Measurements from ENCODE around the gene MMP11. TPM values are rescaled to one million over a fixed set of nuclear protein-coding genes. Genes with fewer than 3 reads are reported as not detected.

MMP11 gene
- total and polyA plus RNA-seq, 2 experiments from 2014 or later, result 25.2 to 36.2 TPM

DNA sequence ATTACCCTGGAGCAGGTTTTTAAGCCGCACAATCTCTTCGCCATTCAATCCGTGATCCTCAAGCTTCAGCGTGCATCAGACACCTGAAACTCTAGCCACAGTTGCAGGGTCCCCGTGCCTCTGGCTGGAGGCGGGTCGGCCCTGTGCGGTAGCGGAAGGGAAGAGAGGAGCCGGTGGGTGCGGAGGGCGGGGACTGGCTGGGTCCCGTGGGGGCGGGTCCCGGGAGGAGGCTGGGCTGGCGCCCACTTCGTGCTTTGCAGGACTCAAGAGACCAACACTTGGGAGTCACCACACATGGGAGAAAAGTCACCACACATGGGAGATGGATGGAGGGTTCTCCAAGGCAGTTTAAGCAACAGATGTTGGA lies 9.1 kb upstream of the MMP11 start:
- H3K9me3 ChIP-seq (ENCODE audit: low read depth), result no peaks in the 10 kb centered on the region
- H3K27me3 ChIP-seq, result no peaks in the 10 kb centered on the region
- DNase-seq (ENCODE audit: low spot score), result no peak
- no peaks in the 10 kb centered on the region for H4K20me1 ChIP-seq (ENCODE audit: insufficient read depth, poor library complexity, severe bottlenecking)
- H3K9me2 ChIP-seq (replicated peaks; ENCODE audit: insufficient read depth), result no peaks in the 10 kb centered on the region
- 42% methylated on average over 16 of the region's 17 CpGs for WGBS (ENCODE audit: low lambda C conversion rate, missing lambda C conversion rate)
- H3K27ac ChIP-seq, result no peak overlapping the region
- TF ChIP-seq EZH2phosphoT487 (IDR thresholded peaks at IDR 0.05; ENCODE audit: low read depth, severe bottlenecking, unreplicated experiment), result no peak
- TF ChIP-seq, protein P1, sequence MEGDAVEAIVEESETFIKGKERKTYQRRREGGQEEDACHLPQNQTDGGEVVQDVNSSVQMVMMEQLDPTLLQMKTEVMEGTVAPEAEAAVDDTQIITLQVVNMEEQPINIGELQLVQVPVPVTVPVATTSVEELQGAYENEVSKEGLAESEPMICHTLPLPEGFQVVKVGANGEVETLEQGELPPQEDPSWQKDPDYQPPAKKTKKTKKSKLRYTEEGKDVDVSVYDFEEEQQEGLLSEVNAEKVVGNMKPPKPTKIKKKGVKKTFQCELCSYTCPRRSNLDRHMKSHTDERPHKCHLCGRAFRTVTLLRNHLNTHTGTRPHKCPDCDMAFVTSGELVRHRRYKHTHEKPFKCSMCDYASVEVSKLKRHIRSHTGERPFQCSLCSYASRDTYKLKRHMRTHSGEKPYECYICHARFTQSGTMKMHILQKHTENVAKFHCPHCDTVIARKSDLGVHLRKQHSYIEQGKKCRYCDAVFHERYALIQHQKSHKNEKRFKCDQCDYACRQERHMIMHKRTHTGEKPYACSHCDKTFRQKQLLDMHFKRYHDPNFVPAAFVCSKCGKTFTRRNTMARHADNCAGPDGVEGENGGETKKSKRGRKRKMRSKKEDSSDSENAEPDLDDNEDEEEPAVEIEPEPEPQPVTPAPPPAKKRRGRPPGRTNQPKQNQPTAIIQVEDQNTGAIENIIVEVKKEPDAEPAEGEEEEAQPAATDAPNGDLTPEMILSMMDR (IDR thresholded peaks at IDR 0.05; ENCODE audit: poor library complexity), result no peak
- H3K79me2 ChIP-seq, result peaks cover 2% of the 10 kb centered on the region
- peaks cover 12% of the 10 kb centered on the region for H3K4me1 ChIP-seq (ENCODE audit: insufficient read depth)
- no peaks in the 10 kb centered on the region for H3K36me3 ChIP-seq (replicated peaks; ENCODE audit: insufficient read depth, low read depth)
- H2AFZ ChIP-seq, result no peak overlapping the region
- no peak overlapping the region for H3K4me3 ChIP-seq
- H3K4me2 ChIP-seq, result peak overlapping the region; percentile 53

DNA sequence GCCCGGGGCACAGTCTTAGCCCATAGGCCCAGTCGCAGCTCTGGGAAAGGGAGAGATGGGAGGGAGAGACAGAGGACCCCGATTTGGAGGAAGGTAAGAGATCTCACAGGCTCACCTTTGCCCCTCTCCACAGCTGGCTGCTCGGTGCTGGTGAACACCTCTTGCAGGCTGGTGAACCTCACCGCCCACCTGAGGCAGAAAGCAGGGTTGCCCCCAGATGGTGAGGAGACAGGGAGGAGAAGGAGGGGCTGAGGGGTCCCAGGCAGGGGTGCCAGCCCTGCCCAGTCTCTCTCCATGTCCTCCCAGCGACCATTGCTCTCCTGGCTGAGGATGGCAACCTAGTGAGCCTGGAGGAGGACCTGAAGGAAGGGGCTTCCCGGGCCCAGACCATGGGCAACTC lies 8.7 kb upstream of the MMP11 start:
- Histone ChIP-seq H3K9me3 (ENCODE audit: low read depth) (no peaks in the 10 kb centered on the region), H3K27ac (no peak overlapping the region), H4K20me1 (ENCODE audit: insufficient read depth, poor library complexity, severe bottlenecking) (no peaks in the 10 kb centered on the region), H3K9me2 (replicated peaks; ENCODE audit: insufficient read depth) (no peaks in the 10 kb centered on the region), H3K79me2 (peaks cover 2% of the 10 kb centered on the region), H2AFZ (no peak overlapping the region), H3K4me3 (no peak overlapping the region), H3K4me1 (ENCODE audit: insufficient read depth) (peaks cover 16% of the 10 kb centered on the region), H3K4me2 (peak overlapping the region; percentile 53), H3K36me3 (replicated peaks; ENCODE audit: insufficient read depth, low read depth) (no peaks in the 10 kb centered on the region), H3K27me3 (no peaks in the 10 kb centered on the region)
- TF ChIP-seq EZH2 (IDR thresholded peaks at IDR 0.05; ENCODE audit: borderline replicate concordance) (no peak), EZH2phosphoT487 (IDR thresholded peaks at IDR 0.05; ENCODE audit: low read depth, severe bottlenecking, unreplicated experiment) (no peak)
- TF ChIP-seq, protein P1 (IDR thresholded peaks at IDR 0.05; ENCODE audit: poor library complexity), result no peak
- DNase-seq (ENCODE audit: low spot score), result no peak
- WGBS (ENCODE audit: low lambda C conversion rate, missing lambda C conversion rate), result 86% methylated on average over 7 of the region's 7 CpGs

DNA sequence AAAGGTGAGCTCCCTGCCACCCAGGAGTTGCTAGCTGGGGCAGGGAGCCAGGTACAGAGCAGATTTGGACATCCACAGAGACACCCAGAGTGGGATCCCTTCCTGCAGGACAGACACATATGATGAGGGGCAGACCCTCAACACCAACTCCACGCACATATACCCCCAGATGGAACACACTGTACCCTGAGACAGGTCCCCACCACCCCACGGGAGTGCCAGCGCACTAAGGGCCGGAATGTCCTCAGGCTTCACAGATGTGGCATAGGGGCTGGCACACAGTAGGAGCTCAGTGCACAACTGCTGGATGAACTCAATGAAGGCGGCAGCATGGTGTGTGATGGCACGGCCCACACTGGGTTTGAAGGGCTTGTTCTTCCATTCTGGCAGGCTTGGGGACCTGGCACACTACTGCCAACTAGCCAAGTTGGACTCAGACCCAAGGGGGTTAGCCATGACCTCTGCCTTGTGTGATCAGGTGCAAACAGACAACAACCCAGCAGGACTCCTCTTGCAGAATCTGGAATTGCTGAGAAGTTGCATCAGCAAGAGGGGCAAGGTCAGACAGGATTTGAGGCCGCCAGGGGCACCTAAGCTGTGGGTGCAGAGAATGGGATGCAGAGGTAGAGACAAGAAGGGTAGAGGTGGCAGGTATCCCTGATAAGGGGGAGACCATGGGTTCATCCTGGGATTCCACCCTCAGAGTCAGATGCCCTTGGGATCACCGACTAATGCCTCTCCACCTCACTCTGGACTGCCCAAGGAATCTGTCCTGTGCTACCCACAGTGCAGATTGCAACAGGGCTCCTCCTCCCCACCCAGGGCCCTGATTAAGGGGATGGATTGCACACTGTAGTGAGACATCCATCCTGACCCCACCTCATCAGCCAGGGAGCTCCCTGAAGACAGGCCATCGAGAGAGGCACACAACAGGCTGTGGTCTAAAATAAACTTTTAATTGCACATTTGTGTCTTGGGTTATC lies 7.5 kb upstream of the MMP11 start:
- Histone ChIP-seq H3K9me2 (replicated peaks; ENCODE audit: insufficient read depth) (no peaks in the 10 kb centered on the region), H3K36me3 (replicated peaks; ENCODE audit: insufficient read depth, low read depth) (no peaks in the 10 kb centered on the region), H3K27me3 (no peaks in the 10 kb centered on the region), H3K4me2 (no peak overlapping the region), H3K27ac (no peak overlapping the region), H3K4me3 (no peak overlapping the region), H3K9me3 (ENCODE audit: low read depth) (no peaks in the 10 kb centered on the region), H2AFZ (no peak overlapping the region), H3K4me1 (ENCODE audit: insufficient read depth) (peaks cover 19% of the 10 kb centered on the region), H3K79me2 (peaks cover 2% of the 10 kb centered on the region), H4K20me1 (ENCODE audit: insufficient read depth, poor library complexity, severe bottlenecking) (no peaks in the 10 kb centered on the region)
- no peak for TF ChIP-seq EZH2 (IDR thresholded peaks at IDR 0.05; ENCODE audit: borderline replicate concordance)
- TF ChIP-seq, protein P1 (IDR thresholded peaks at IDR 0.05; ENCODE audit: poor library complexity), result no peak
- no peak for TF ChIP-seq EZH2phosphoT487 (IDR thresholded peaks at IDR 0.05; ENCODE audit: low read depth, severe bottlenecking, unreplicated experiment)
- DNase-seq (ENCODE audit: low spot score), result no peak
- WGBS (ENCODE audit: low lambda C conversion rate, missing lambda C conversion rate), result 92% methylated on average over 9 of the region's 9 CpGs
